Measurements from ENCODE around the gene TMEM212.

DNA sequence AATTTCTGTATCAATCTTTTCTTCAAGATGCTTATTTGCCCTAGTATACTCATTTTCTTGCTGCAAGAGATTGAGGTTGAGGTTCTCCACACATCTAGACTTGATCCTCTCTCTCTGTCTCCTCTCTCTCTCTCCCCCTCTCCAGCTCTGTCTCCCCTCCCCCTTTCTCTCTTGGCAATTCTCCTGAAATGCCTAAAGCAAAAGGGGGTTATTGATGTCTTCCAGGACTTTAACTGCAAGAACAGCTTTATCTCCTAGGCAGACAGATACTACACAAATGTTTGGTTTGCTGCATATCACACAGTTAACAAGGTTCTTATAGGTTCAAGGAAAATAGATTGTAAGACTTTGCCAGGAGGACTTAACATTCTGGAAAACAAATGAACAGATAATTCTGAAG lies 52.1 kb downstream of the TMEM212 start:
- TF ChIP-seq POLR2A (IDR thresholded peaks at IDR 0.05; ENCODE audit: low read depth, low read length), result no peak
- TF ChIP-seq TAF1 (IDR thresholded peaks at IDR 0.05; ENCODE audit: borderline replicate concordance, low read depth, low read length), result no peak
- TF ChIP-seq POLR2AphosphoS5 (IDR thresholded peaks at IDR 0.05; ENCODE audit: low read depth, low read length), result no peak

Data from GM12892 (cell line).